Neural crest cell (in vitro differentiated cells): Measurements from ENCODE around the gene UBAP2. TPM values are rescaled to one million over a fixed set of nuclear protein-coding genes. Genes with fewer than 3 reads are reported as not detected.
"Not testable (repeated sequence)": the region's sequence is repeated elsewhere in the genome, so short reads cannot be mapped to it uniquely, and the experiment has no call there.

Experiments
- DNase-seq: peaks from one replicate; pipeline ENCODE4 v3.0.0; 2021; ENCODE audit warnings: low read depth, mixed read lengths, low spot score
- H3K27ac Mint-ChIP-seq: one replicate; pipeline ENCODE4 v1.8.0; 2021; ENCODE audit warnings: mild to moderate bottlenecking, mixed read lengths; ENCODE audit not compliant: unreplicated experiment
- H3K27me3 Mint-ChIP-seq: 2 replicates; pipeline ENCODE4 v1.8.0; 2021; ENCODE audit warnings: low read depth, mild to moderate bottlenecking, mixed read lengths
- H3K36me3 Mint-ChIP-seq: 2 replicates; pipeline ENCODE4 v1.8.0; 2021; ENCODE audit warnings: low read depth, mild to moderate bottlenecking, mixed read lengths
- H3K4me1 Mint-ChIP-seq: 2 replicates; pipeline ENCODE4 v1.8.0; 2021; ENCODE audit warnings: mixed read lengths
- H3K4me3 Mint-ChIP-seq: one replicate; pipeline ENCODE4 v1.8.0; 2021; ENCODE audit warnings: mild to moderate bottlenecking, mixed read lengths
- H3K9me3 Mint-ChIP-seq: 2 replicates; pipeline ENCODE4 v1.8.0; 2021; ENCODE audit warnings: mixed read lengths
- total RNA-seq: library from RNA; stranded (reverse); gene quantifications from 2 replicates; pipeline ENCODE4 v1.2.1, GENCODE V29; 2021
- TF ChIP-seq, protein P1 (sequence below): fragments of 200-600 bp; sonication (generic); conservative IDR thresholded peaks from 2 replicates; pipeline ENCODE4 v1.5.0; 2021; ENCODE audit warnings: antibody characterized with exemption, mild to moderate bottlenecking

The UBAP2 gene
- total RNA-seq, 1 donor from 2014 or later = 62.7 TPM

DNA sequence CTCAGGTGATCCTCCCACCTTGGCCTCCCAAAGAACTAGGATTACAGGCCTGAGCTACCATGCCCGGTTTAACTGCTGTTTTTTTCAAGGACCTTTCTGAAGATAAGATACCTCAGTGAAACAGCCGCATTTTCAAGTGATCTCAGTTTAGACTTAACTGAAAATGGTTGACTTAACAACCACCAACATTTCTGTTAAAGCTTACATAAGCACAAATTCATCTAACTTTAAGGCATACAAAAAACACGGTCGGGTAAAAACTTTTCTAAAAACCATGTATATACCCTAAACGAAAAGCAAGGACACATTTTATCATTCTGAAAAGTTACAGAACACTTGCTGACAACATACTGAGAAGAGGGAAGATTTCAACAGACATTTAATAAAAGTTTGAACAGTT is 22.9 kb downstream of the UBAP2 start:
- Mint-ChIP-seq H3K36me3 (no peaks in the 10 kb centered on the region), H3K27ac (no peak overlapping the region)

DNA sequence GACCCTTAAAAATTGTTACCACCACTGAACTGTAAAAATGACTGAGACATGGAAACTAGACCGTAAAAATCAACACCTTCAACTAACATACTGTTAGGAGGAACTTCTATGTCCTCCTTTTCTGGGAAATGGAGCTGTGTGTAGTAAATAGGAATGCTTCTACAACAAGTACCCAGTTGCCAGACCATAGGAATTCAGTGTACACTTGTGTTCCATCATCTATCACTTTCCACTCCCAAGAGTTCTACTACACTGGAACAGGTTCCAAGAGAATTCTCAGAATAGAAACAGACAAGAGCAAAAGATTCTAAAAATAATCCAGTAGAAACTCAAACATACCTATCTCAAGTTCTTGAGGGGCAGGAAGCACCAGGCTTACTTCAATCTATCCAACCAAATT is 23.6 kb downstream of the UBAP2 start:
- Mint-ChIP-seq H3K27ac (no peak overlapping the region), H3K27me3 (no peaks in the 10 kb centered on the region), H3K36me3 (no peaks in the 10 kb centered on the region), H3K9me3 (no peaks in the 10 kb centered on the region), H3K4me1 (no peaks in the 10 kb centered on the region), H3K4me3 (no peak overlapping the region)
- TF ChIP-seq, protein P1, sequence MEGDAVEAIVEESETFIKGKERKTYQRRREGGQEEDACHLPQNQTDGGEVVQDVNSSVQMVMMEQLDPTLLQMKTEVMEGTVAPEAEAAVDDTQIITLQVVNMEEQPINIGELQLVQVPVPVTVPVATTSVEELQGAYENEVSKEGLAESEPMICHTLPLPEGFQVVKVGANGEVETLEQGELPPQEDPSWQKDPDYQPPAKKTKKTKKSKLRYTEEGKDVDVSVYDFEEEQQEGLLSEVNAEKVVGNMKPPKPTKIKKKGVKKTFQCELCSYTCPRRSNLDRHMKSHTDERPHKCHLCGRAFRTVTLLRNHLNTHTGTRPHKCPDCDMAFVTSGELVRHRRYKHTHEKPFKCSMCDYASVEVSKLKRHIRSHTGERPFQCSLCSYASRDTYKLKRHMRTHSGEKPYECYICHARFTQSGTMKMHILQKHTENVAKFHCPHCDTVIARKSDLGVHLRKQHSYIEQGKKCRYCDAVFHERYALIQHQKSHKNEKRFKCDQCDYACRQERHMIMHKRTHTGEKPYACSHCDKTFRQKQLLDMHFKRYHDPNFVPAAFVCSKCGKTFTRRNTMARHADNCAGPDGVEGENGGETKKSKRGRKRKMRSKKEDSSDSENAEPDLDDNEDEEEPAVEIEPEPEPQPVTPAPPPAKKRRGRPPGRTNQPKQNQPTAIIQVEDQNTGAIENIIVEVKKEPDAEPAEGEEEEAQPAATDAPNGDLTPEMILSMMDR = no peak
- DNase-seq = no peak

More for the DNA sequence above, 22.9 kb downstream of the UBAP2 start:
- TF ChIP-seq, protein P1 = no peak
- Mint-ChIP-seq H3K27me3 (no peaks in the 10 kb centered on the region), H3K9me3 (no peaks in the 10 kb centered on the region), H3K4me3 (no peak overlapping the region), H3K4me1 (no peaks in the 10 kb centered on the region)
- DNase-seq = no peak

- not testable (repeated sequence) for H3K4me1 Mint-ChIP-seq, H3K4me3 Mint-ChIP-seq, H3K9me3 Mint-ChIP-seq, DNase-seq, H3K27me3 Mint-ChIP-seq, H3K27ac Mint-ChIP-seq, H3K36me3 Mint-ChIP-seq
Observed at GRCh38 chr9:34024476-34024875, 24.2 kb downstream of the UBAP2 start.

GRCh38 chr9:34016149-34016548 is 32.5 kb downstream of the UBAP2 start:
- no peaks in the 10 kb centered on the region for H3K36me3 Mint-ChIP-seq
- H3K27me3 Mint-ChIP-seq = no peaks in the 10 kb centered on the region
- DNase-seq = no peak
- H3K4me3 Mint-ChIP-seq = no peak overlapping the region
- no peaks in the 10 kb centered on the region for H3K9me3 Mint-ChIP-seq
- peaks cover 4% of the 10 kb centered on the region for H3K4me1 Mint-ChIP-seq
- TF ChIP-seq, protein P1 = no peak
- H3K27ac Mint-ChIP-seq = no peak overlapping the region

DNA sequence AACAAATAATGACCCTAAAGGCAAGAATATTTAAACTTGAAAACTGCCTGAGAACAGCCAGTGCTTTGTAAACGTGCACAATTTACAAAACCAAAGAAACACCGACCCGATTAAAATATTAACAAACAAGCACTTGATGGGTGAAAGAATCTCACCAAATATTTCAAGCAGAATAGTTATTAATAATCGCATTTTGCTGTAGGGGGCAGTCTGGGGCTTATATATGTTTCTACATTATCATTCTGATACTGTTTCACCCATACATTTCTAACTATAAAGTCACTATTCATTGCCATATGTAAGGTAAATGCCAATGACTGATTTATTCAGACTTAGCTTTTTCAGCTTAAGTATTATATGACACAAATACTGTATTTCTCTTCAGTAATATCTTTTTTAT is 37.7 kb downstream of the UBAP2 start:
- Mint-ChIP-seq H3K4me1 (no peaks in the 10 kb centered on the region), H3K27me3 (no peaks in the 10 kb centered on the region), H3K9me3 (no peaks in the 10 kb centered on the region), H3K4me3 (no peak overlapping the region), H3K36me3 (no peaks in the 10 kb centered on the region), H3K27ac (no peak overlapping the region)
- TF ChIP-seq, protein P1 = peak; percentile 58
- DNase-seq = no peak

- H3K4me1 Mint-ChIP-seq = no peaks in the 10 kb centered on the region
- DNase-seq = no peak
- H3K4me3 Mint-ChIP-seq = no peak overlapping the region
- H3K9me3 Mint-ChIP-seq = no peaks in the 10 kb centered on the region
- H3K36me3 Mint-ChIP-seq = peaks cover 5% of the 10 kb centered on the region
- TF ChIP-seq, protein P1 = no peak
- no peak overlapping the region for H3K27ac Mint-ChIP-seq
- no peaks in the 10 kb centered on the region for H3K27me3 Mint-ChIP-seq
Observed at GRCh38 chr9:34001951-34002350, 46.7 kb downstream of the UBAP2 start.
